ENCODE results near the gene IL17B.

GRCh38 chr5:149340920-149341319 is 38.2 kb downstream of the IL17B start:
- no peak for TF ChIP-seq GATA2 (IDR thresholded peaks at IDR 0.05; ENCODE audit: low read depth, low read length)
- no peak for TF ChIP-seq GATA3 (IDR thresholded peaks at IDR 0.05; ENCODE audit: low read depth, low read length)
